HepG2 (cell line): ENCODE data around the gene YY1. TPM values are rescaled to one million over a fixed set of nuclear protein-coding genes. Genes with fewer than 3 reads are reported as not detected.
A peak's percentile ranks its signal among the peaks of the same experiment; 100 is the strongest.

ENCODE experiments used
- ARID4A ChIP-seq: sonication (generic); formaldehyde crosslinking; IDR thresholded peaks from 2 replicates; pipeline ENCODE4 v1.5.0; 2020; ENCODE audit warnings: mild to moderate bottlenecking, missing genetic modification reagents, borderline replicate concordance
- ATAD3A ChIP-seq: sonication (generic); formaldehyde crosslinking; IDR thresholded peaks from 2 replicates; pipeline ENCODE4 v1.4.0; 2020; ENCODE audit warnings: missing genetic modification reagents
- CCDC6 ChIP-seq: sonication (generic); formaldehyde crosslinking; IDR thresholded peaks from 2 replicates; pipeline ENCODE4 v1.8.1; 2022; ENCODE audit warnings: mild to moderate bottlenecking, missing genetic modification reagents, moderate library complexity
- IRF9 ChIP-seq: sonication (generic); formaldehyde crosslinking; IDR thresholded peaks from 2 replicates; pipeline ENCODE4 v1.8.0; 2022; ENCODE audit warnings: missing genetic modification reagents, mild to moderate bottlenecking, borderline replicate concordance
- MTA3 ChIP-seq: sonication (generic); formaldehyde crosslinking; IDR thresholded peaks from 2 replicates; pipeline ENCODE4 v1.4.0; 2020; ENCODE audit warnings: missing genetic modification reagents
- MYC ChIP-seq: sonication (generic); formaldehyde crosslinking; IDR thresholded peaks from 2 replicates; pipeline ENCODE4 v1.9.0; 2021; ENCODE audit warnings: missing genetic modification reagents, borderline replicate concordance
- NRL ChIP-seq: sonication (generic); formaldehyde crosslinking; IDR thresholded peaks from 2 replicates; pipeline ENCODE4 v1.5.0; 2020; ENCODE audit warnings: missing genetic modification reagents, mild to moderate bottlenecking, moderate library complexity, borderline replicate concordance
- POLR2A ChIP-seq, 2 experiments: IDR thresholded peaks; 2 replicates each; pipeline ENCODE4 v1.6.1; 2011; ENCODE audit warnings: low read depth in 2 of 2, low read length in 2 of 2, mild to moderate bottlenecking in 1 of 2, moderate library complexity in 1 of 2; ENCODE audit not compliant: insufficient read depth in 1 of 2
- RBM39 ChIP-seq: fragments of 200-400 bp; formaldehyde crosslinking; IDR thresholded peaks from one replicate; pipeline ENCODE4 v1.6.1; 2018; ENCODE audit warnings: antibody characterized with exemption, mild to moderate bottlenecking, low read depth, low read length; ENCODE audit not compliant: poor library complexity, severe bottlenecking
- SALL2 ChIP-seq: sonication (generic); formaldehyde crosslinking; IDR thresholded peaks from 2 replicates; pipeline ENCODE4 v1.8.1; 2023; ENCODE audit warnings: mild to moderate bottlenecking, missing genetic modification reagents, inconsistent platforms
- SMAD1 ChIP-seq: sonication (generic); formaldehyde crosslinking; IDR thresholded peaks from 2 replicates; pipeline ENCODE4 v1.4.0; 2020; ENCODE audit warnings: missing genetic modification reagents, low read depth, mild to moderate bottlenecking, borderline replicate concordance
- SP2 ChIP-seq: sonication (generic); formaldehyde crosslinking; IDR thresholded peaks from 2 replicates; pipeline ENCODE4 v1.5.1; 2020; ENCODE audit warnings: mild to moderate bottlenecking, missing genetic modification reagents
- ZBTB21 ChIP-seq: sonication (generic); formaldehyde crosslinking; IDR thresholded peaks from 2 replicates; pipeline ENCODE4 v1.4.0; 2020; ENCODE audit warnings: missing genetic modification reagents
- ZNF225 ChIP-seq: sonication (generic); formaldehyde crosslinking; IDR thresholded peaks from 2 replicates; pipeline ENCODE4 v1.4.0; 2020; ENCODE audit warnings: mild to moderate bottlenecking, missing genetic modification reagents
- ZNF329 ChIP-seq: sonication (generic); formaldehyde crosslinking; IDR thresholded peaks from 2 replicates; pipeline ENCODE4 v1.9.0; 2021; ENCODE audit warnings: low read depth, mild to moderate bottlenecking, missing genetic modification reagents
- ZNF34 ChIP-seq: sonication (generic); formaldehyde crosslinking; IDR thresholded peaks from 2 replicates; pipeline ENCODE4 v1.4.0; 2020; ENCODE audit warnings: mild to moderate bottlenecking, missing genetic modification reagents, borderline replicate concordance
- ZNF598 ChIP-seq: sonication (generic); formaldehyde crosslinking; IDR thresholded peaks from 2 replicates; pipeline ENCODE4 v1.5.1; 2020; ENCODE audit warnings: mild to moderate bottlenecking, missing genetic modification reagents, borderline replicate concordance
- ZSCAN30 ChIP-seq: sonication (generic); formaldehyde crosslinking; IDR thresholded peaks from 2 replicates; pipeline ENCODE4 v1.5.0; 2020; ENCODE audit warnings: mild to moderate bottlenecking, missing genetic modification reagents
- ZXDC ChIP-seq: sonication (generic); formaldehyde crosslinking; IDR thresholded peaks from 2 replicates; pipeline ENCODE4 v1.5.0; 2020; ENCODE audit warnings: mild to moderate bottlenecking, missing genetic modification reagents
- polyA plus RNA-seq, 8 experiments: library from polyadenylated mRNA; depleted of rRNA in 3 of 8; stranded (reverse) in 7 of 8; unstranded in 1 of 8; fragments of >200 nt; fragmentation: Illumina TruSeq in 4 of 8; extraction: Trizol in 4 of 8; gene quantifications; 2 replicates each; pipeline versions ENCODE4 v1.2.1 to v1.2.3, GENCODE V29; 2011 to 2016; ENCODE audit warnings: low read depth in 4 of 8, missing spikeins in 1 of 8, mixed read lengths in 1 of 8; ENCODE audit not compliant: insufficient read depth in 1 of 8
- total RNA-seq, 5 experiments: library from RNA; depleted of rRNA; stranded (reverse); fragments of >200 nt; fragmentation: Illumina TruSeq; extraction: Trizol; gene quantifications; 2 replicates each; pipeline ENCODE4 v1.2.3, GENCODE V29; 2016; ENCODE audit warnings: low read depth in 1 of 5

The YY1 gene
- total and polyA plus RNA-seq, 2 of the 13 experiments (the other 11 are each of a cell fraction or from before 2014, with no cell fraction given): 29.4 to 68.1 TPM

GRCh38 chr14:100213956-100214769 is 24.8 kb upstream of the YY1 start (continued):
- TF ChIP-seq ARID4A (CRISPR knock-in tag) (peak; percentile 86; the same call in 1 of the 2 replicates), MTA3 (CRISPR knock-in tag) (0 out of 2 replicates have a peak, but pooled peaks have one; percentile 80), ZNF598 (CRISPR knock-in tag) (peak; percentile 70; the same call in 1 of the 2 replicates), ZNF34 (no peak), ZNF329 (CRISPR knock-in tag) (no peak), SALL2 (CRISPR knock-in tag) (peak; percentile 87; the same call in 1 of the 2 replicates), POLR2A (IDR thresholded peaks at IDR 0.05; ENCODE audit: insufficient read depth in 1 of 2, low read depth in 2 of 2, low read length in 2 of 2) (peak; percentile 87 to 97), ZXDC (CRISPR knock-in tag) (no peak), IRF9 (CRISPR knock-in tag) (peak; percentile 69; the same call in 1 of the 2 replicates), MYC (CRISPR knock-in tag) (peak; percentile 91), ZBTB21 (CRISPR knock-in tag) (no peak), NRL (CRISPR knock-in tag) (peak; percentile 89), RBM39 (peak; percentile 53), SP2 (CRISPR knock-in tag) (0 out of 2 replicates have a peak, but pooled peaks have one; percentile 13), ATAD3A (CRISPR knock-in tag) (no peak), ZNF225 (CRISPR knock-in tag) (no peak), SMAD1 (CRISPR knock-in tag) (peak; percentile 34; the same call in 1 of the 2 replicates), ZSCAN30 (CRISPR knock-in tag) (no peak), CCDC6 (CRISPR knock-in tag) (peak; percentile 57; the same call in 1 of the 2 replicates)
